Spleen (tissue), 11 donors: ENCODE results near the gene ZFHX2. TPM values are rescaled to one million over a fixed set of nuclear protein-coding genes. Genes with fewer than 3 reads are reported as not detected.

Experiments
- DNase-seq: peaks from one replicate; pipeline ENCODE4 v3.0.0-alpha.2; 2020
- H3K27ac ChIP-seq, 8 donors: fragments of 200-600 bp; sonication (generic) in 7 of 8; 1 replicate in 4 of 8; 2 replicates in 4 of 8; pipeline versions ENCODE4 v1.5.0 to v1.8.0; 2016 to 2021; ENCODE audit warnings: inconsistent platforms in 4 of 8, mild to moderate bottlenecking in 4 of 8, moderate library complexity in 1 of 8
- H3K27me3 ChIP-seq, 7 donors: fragments of 200-600 bp; sonication (generic) in 6 of 7; replicated peaks in 1 of 7; 1 replicate in 4 of 7; 2 replicates in 3 of 7; pipeline versions ENCODE4 v1.5.0 to v1.8.0; 2016 to 2021; ENCODE audit warnings: inconsistent platforms in 3 of 7, mild to moderate bottlenecking in 1 of 7
- H3K36me3 ChIP-seq, 6 donors: fragments of 200-600 bp; sonication (generic) in 5 of 6; 1 replicate in 4 of 6; 2 replicates in 2 of 6; pipeline versions ENCODE4 v1.5.0 to v1.8.0; 2016 to 2021; ENCODE audit warnings: inconsistent platforms in 2 of 6
- H3K4me1 ChIP-seq, 6 donors: fragments of 200-600 bp; sonication (generic) in 5 of 6; 1 replicate in 3 of 6; 2 replicates in 3 of 6; pipeline versions ENCODE4 v1.5.0 to v1.8.0; 2016 to 2021; ENCODE audit warnings: inconsistent platforms in 3 of 6
- H3K4me3 ChIP-seq, 8 donors: fragments of 200-600 bp; sonication (generic) in 7 of 8; 1 replicate in 4 of 8; 2 replicates in 4 of 8; pipeline versions ENCODE4 v1.5.0 to v1.8.0; 2016 to 2021; ENCODE audit warnings: inconsistent platforms in 4 of 8, mild to moderate bottlenecking in 4 of 8, moderate library complexity in 2 of 8
- H3K9me3 ChIP-seq, 8 donors: fragments of 200-600 bp; sonication (generic) in 7 of 8; 1 replicate in 4 of 8; 2 replicates in 4 of 8; pipeline versions ENCODE4 v1.5.0 to v1.8.0; 2016 to 2021; ENCODE audit warnings: inconsistent platforms in 4 of 8
- POLR2A ChIP-seq, 3 donors: fragments of 450-650 bp; IDR thresholded peaks; one replicate each; pipeline ENCODE4 v1.5.1; 2017; ENCODE audit warnings: antibody characterized with exemption in 3 of 3, mild to moderate bottlenecking in 1 of 3
- POLR2AphosphoS5 ChIP-seq, 3 donors: sonication (generic); formaldehyde crosslinking; IDR thresholded peaks; one replicate each; pipeline ENCODE4 v1.5.1; 2017; ENCODE audit warnings: antibody characterized with exemption in 3 of 3
- WGBS, 5 donors: extraction: QIAGEN DNeasy Blood & Tissue Kit in 3 of 5; methylation state at CpG; one replicate each; pipeline versions ENCODE4 v1.1.5 to v1.1.7; 2013 to 2018; 5-methylcytosine and 5-hydroxymethylcytosine counted together
- intact Hi-C: fragments of 100-400 bp; cut with DNase I; formaldehyde crosslinking; loops from one replicate; pipeline ENCODE4 v1.15.0; 2023; ENCODE audit warnings: low total_unique reads
- polyA plus RNA-seq, 3 donors: library from polyadenylated mRNA; stranded (reverse); fragments of 200-250 nt; gene quantifications; one replicate each; pipeline ENCODE4 v1.2.1, GENCODE V29; 2013
- total RNA-seq, 7 donors: library from RNA; depleted of rRNA in 3 of 7; stranded (reverse); fragments of >200 nt in 3 of 7; fragmentation: NEBNext Ultra II Directional in 4 of 7; extraction: Animal tissue kit (Norgen Biotek cat#: 25700) in 4 of 7; gene quantifications; one replicate each; pipeline versions ENCODE4 v1.1.0 to v1.2.1, GENCODE V29; 2016 to 2021
- TF ChIP-seq, protein P1 (sequence below), 11 experiments: fragments of 200-600 bp in 7 of 11; fragments of 450-650 bp in 4 of 11; sonication (generic) in 4 of 11; IDR thresholded peaks in 8 of 11; conservative IDR thresholded peaks in 3 of 11; 1 replicate in 7 of 11; 2 replicates in 4 of 11; pipeline versions ENCODE4 v1.4.0 to v1.8.0; 2016 to 2021; ENCODE audit warnings: antibody characterized with exemption in 11 of 11, inconsistent platforms in 4 of 11, mild to moderate bottlenecking in 1 of 11
- donor health status: healthy with polysubstance abuse.
- donor health status: DM: no; HTN: no; CAD: no; lungs with moderate emphysema.
- donor health status: DM: no; HTN: no; CAD: no.
- donor health status: Bipolar disorder and iron deficiency.
- donor health status: healthy.
- donor health status: DM: no; HTN: no; CAD: no.
- donor health status: DM: yes; HTN: yes; CAD: no.

ZFHX2 gene
- total and polyA plus RNA-seq, 10 donors: 0.09 to 2.9 (median 1.0) TPM

GRCh38 chr14:23566778-23567185, 15.2 kb upstream of the ZFHX2 start:
- H3K4me1 ChIP-seq: peaks cover 5 to 72% (median 35%) of the 10 kb centered on the region in 6 donors
- WGBS, 5 donors: 16 to 29% (median 22%) methylated on average over 5 of the region's 5 CpGs
- intact Hi-C loops: loop anchor here (10.0 kb wide), 1 partner anchor 242 kb away; the partner anchor contains the start of gene PABPN1
- peak overlapping the region; percentile 56 to 93 (median 67) for H3K4me3 ChIP-seq
- peaks cover 0 to 7% (median 0%) of the 10 kb centered on the region in 7 donors for H3K27me3 ChIP-seq
- H3K36me3 ChIP-seq: peaks cover 0 to 45% (median 36%) of the 10 kb centered on the region in 6 donors
- DNase-seq: no peak
- H3K9me3 ChIP-seq: no peaks in the 10 kb centered on the region
- peak overlapping the region; percentile 74 to 94 (median 86) for H3K27ac ChIP-seq
- TF ChIP-seq POLR2AphosphoS5 (IDR thresholded peaks at IDR 0.05): no peak

- 90 to 96% (median 95%) methylated on average over 7 to 10 of the region's 10 CpGs for WGBS, 5 donors
- H3K4me3 ChIP-seq: peak overlapping the region in 4 of 8 donors; percentile 67 to 93 (median 68)
- H3K27me3 ChIP-seq: peaks cover 0 to 6% (median 0%) of the 10 kb centered on the region in 7 donors
- no peak for TF ChIP-seq POLR2A (IDR thresholded peaks at IDR 0.05)
- TF ChIP-seq, protein P1, sequence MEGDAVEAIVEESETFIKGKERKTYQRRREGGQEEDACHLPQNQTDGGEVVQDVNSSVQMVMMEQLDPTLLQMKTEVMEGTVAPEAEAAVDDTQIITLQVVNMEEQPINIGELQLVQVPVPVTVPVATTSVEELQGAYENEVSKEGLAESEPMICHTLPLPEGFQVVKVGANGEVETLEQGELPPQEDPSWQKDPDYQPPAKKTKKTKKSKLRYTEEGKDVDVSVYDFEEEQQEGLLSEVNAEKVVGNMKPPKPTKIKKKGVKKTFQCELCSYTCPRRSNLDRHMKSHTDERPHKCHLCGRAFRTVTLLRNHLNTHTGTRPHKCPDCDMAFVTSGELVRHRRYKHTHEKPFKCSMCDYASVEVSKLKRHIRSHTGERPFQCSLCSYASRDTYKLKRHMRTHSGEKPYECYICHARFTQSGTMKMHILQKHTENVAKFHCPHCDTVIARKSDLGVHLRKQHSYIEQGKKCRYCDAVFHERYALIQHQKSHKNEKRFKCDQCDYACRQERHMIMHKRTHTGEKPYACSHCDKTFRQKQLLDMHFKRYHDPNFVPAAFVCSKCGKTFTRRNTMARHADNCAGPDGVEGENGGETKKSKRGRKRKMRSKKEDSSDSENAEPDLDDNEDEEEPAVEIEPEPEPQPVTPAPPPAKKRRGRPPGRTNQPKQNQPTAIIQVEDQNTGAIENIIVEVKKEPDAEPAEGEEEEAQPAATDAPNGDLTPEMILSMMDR (IDR thresholded peaks at IDR 0.05 in 8 of 11, conservative IDR thresholded peaks at IDR 0.05 in 3 of 11): no peak
- peak in 2 of 3 donors; percentile 38 to 43 for TF ChIP-seq POLR2AphosphoS5 (IDR thresholded peaks at IDR 0.05)
- H3K36me3 ChIP-seq: peaks cover 0 to 51% (median 41%) of the 10 kb centered on the region in 6 donors
- peaks cover 5 to 70% (median 33%) of the 10 kb centered on the region in 6 donors for H3K4me1 ChIP-seq
- peak overlapping the region in 5 of 8 donors; percentile 84 to 94 (median 89) for H3K27ac ChIP-seq
- no peaks in the 10 kb centered on the region for H3K9me3 ChIP-seq
- DNase-seq: no peak
- intact Hi-C loops: loop anchor here (10.0 kb wide), 1 partner anchor 241 kb away; the partner anchor contains the start of gene PABPN1
Measured at GRCh38 chr14:23566112-23566777, 14.7 kb upstream of the ZFHX2 start.

DNA sequence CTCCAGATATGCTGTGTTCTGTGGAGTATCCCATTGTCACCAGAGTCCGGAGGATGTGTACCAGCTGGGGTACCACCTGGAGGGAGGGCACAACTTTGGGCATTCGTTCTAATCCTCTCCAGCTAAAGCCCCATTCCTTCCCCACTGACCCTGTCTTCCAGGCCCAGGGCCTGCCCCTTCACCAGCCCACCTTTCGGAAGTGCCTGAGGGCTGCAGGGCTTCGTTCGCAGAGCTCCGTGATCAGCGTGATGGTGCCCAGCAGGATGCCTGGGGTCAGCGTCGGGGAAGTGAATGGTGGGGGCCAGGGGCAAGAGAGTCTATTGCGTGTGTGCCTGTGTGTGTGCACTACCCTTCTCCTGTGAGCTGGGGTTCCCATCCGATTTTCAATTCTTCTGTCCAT, 14.1 kb upstream of the ZFHX2 start:
- peak in 1 of 3 donors; percentile 64 for TF ChIP-seq POLR2AphosphoS5 (IDR thresholded peaks at IDR 0.05)
- TF ChIP-seq, protein P1 (IDR thresholded peaks at IDR 0.05 in 8 of 11, conservative IDR thresholded peaks at IDR 0.05 in 3 of 11): no peak
- no peak for TF ChIP-seq POLR2A (IDR thresholded peaks at IDR 0.05)
- no peak for DNase-seq
- Histone ChIP-seq H3K27ac (no peak overlapping the region), H3K27me3 (no peaks in the 10 kb centered on the region), H3K9me3 (no peaks in the 10 kb centered on the region), H3K4me1 (peaks cover 5 to 70% (median 33%) of the 10 kb centered on the region in 6 donors), H3K4me3 (no peak overlapping the region), H3K36me3 (peaks cover 0 to 57% (median 47%) of the 10 kb centered on the region in 6 donors)
- 89 to 94% (median 91%) methylated on average over 11 of the region's 11 CpGs for WGBS, 5 donors
- intact Hi-C loops: loop anchor here (10.0 kb wide), 1 partner anchor 241 kb away; the partner anchor contains the start of gene PABPN1

DNA sequence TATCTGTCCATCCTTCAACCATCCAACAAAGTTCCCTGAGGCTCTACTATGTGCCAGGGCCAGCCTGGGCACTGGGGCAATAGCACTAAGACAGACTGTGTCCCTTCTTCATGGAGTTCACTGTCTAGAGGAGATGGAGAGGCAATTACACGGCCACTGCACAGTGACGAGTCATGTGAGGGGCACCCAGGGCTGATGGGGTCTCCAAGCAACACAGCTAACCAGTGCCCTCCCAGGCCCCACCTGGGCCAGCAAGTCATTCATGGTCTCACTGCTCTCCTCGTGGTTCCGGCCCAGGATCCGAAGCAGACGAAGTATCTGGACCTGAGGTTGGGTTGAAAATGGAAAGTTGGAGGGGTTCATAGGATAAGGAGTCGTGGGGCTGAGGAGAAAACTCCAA, 13.3 kb upstream of the ZFHX2 start:
- Histone ChIP-seq H3K27ac (no peak overlapping the region), H3K4me1 (peaks cover 5 to 72% (median 33%) of the 10 kb centered on the region in 6 donors), H3K9me3 (no peaks in the 10 kb centered on the region), H3K27me3 (no peaks in the 10 kb centered on the region), H3K36me3 (peaks cover 0 to 65% (median 54%) of the 10 kb centered on the region in 6 donors), H3K4me3 (no peak overlapping the region)
- DNase-seq: no peak
- intact Hi-C loops: loop anchor here (5.0 to 10.0 kb wide), 2 partner anchors 88 to 240 kb away; partner anchors contain the start of gene PABPN1
- TF ChIP-seq POLR2A (IDR thresholded peaks at IDR 0.05) (no peak), POLR2AphosphoS5 (IDR thresholded peaks at IDR 0.05) (no peak)
- 87 to 94% (median 89%) methylated on average over 7 of the region's 7 CpGs for WGBS, 5 donors
